ENCODE results near the gene TATDN2.

The TATDN2 gene

GRCh38 chr3:10272977-10273376, 24.7 kb downstream of the TATDN2 start:
- no peak for DNase-seq

- no peak for DNase-seq
Observed at GRCh38 chr3:10273702-10274305, 25.5 kb downstream of the TATDN2 start.

- no peak for DNase-seq
Observed at GRCh38 chr3:10274601-10275000, 26.3 kb downstream of the TATDN2 start.

- no peak for DNase-seq
Observed at GRCh38 chr3:10277115-10277625, 28.9 kb downstream of the TATDN2 start.

GRCh38 chr3:10278501-10278900, 30.2 kb downstream of the TATDN2 start:
- no peak for DNase-seq

- DNase-seq, result no peak
Observed at GRCh38 chr3:10279384-10280176, 31.3 kb downstream of the TATDN2 start.

- DNase-seq, result no peak
Observed at GRCh38 chr3:10280177-10280529, 31.9 kb downstream of the TATDN2 start.

- DNase-seq, result no peak
Observed at GRCh38 chr3:10280571-10280970, 32.3 kb downstream of the TATDN2 start.

GRCh38 chr3:10281951-10282350, 33.7 kb downstream of the TATDN2 start:
- no peak for DNase-seq

- no peak for DNase-seq
Observed at GRCh38 chr3:10283638-10284037, 35.4 kb downstream of the TATDN2 start.

- no peak for DNase-seq
Observed at GRCh38 chr3:10284496-10284895, 36.2 kb downstream of the TATDN2 start.

GRCh38 chr3:10285272-10286132, 37.2 kb downstream of the TATDN2 start:
- no peak for DNase-seq

GRCh38 chr3:10286133-10286524, 37.9 kb downstream of the TATDN2 start:
- no peak for DNase-seq

- no peak for DNase-seq
Observed at GRCh38 chr3:10286596-10287295, 38.5 kb downstream of the TATDN2 start.

GRCh38 chr3:10287936-10288574, 39.8 kb downstream of the TATDN2 start:
- DNase-seq, result no peak

GRCh38 chr3:10288575-10288960, 40.3 kb downstream of the TATDN2 start:
- DNase-seq, result no peak

GRCh38 chr3:10289077-10289476, 40.8 kb downstream of the TATDN2 start:
- DNase-seq, result no peak

- DNase-seq, result no peak
Observed at GRCh38 chr3:10289787-10290355, 41.6 kb downstream of the TATDN2 start.

GRCh38 chr3:10290481-10291176, 42.4 kb downstream of the TATDN2 start:
- no peak for DNase-seq

- no peak for DNase-seq
Observed at GRCh38 chr3:10291641-10292040, 43.4 kb downstream of the TATDN2 start.

All from KG1 (cell line).